HepG2 (cell line): ENCODE results near the gene PIGR.

Source experiments
- CEBPB ChIP-seq: IDR thresholded peaks from 2 replicates; pipeline ENCODE4 v1.6.1; 2011; ENCODE audit warnings: low read depth, low read length, improper control_type of control experiment, borderline replicate concordance
- MAFG ChIP-seq: sonication (generic); formaldehyde crosslinking; IDR thresholded peaks from 2 replicates; pipeline ENCODE4 v1.5.1; 2020; ENCODE audit warnings: mild to moderate bottlenecking, missing genetic modification reagents
- MZF1 ChIP-seq: sonication (generic); formaldehyde crosslinking; IDR thresholded peaks from 2 replicates; pipeline ENCODE4 v1.8.1; 2023; ENCODE audit warnings: mild to moderate bottlenecking, missing genetic modification reagents, borderline replicate concordance
- NBN ChIP-seq: fragments of 450-650 bp; conservative IDR thresholded peaks from 2 replicates; pipeline ENCODE4 v1.6.1; 2017
- NCOA1 ChIP-seq: sonication (generic); formaldehyde crosslinking; IDR thresholded peaks from 2 replicates; pipeline ENCODE4 v1.9.0; 2021; ENCODE audit warnings: missing genetic modification reagents
- TGIF2 ChIP-seq: IDR thresholded peaks from 2 replicates; pipeline ENCODE4 v1.6.1; 2016; ENCODE audit warnings: control low read depth, missing compliant biosample characterization
- ZNF382 ChIP-seq: sonication (generic); formaldehyde crosslinking; IDR thresholded peaks from 2 replicates; pipeline ENCODE4 v1.5.0; 2020; ENCODE audit warnings: missing genetic modification reagents, mild to moderate bottlenecking, borderline replicate concordance
- ZNF672 ChIP-seq: sonication (generic); formaldehyde crosslinking; IDR thresholded peaks from 2 replicates; pipeline ENCODE4 v1.8.1; 2022; ENCODE audit warnings: missing genetic modification reagents
- TF ChIP-seq, protein P1 (sequence below): sonication (generic); formaldehyde crosslinking; IDR thresholded peaks from 2 replicates; pipeline ENCODE4 v1.5.0; 2020; ENCODE audit warnings: mild to moderate bottlenecking, missing genetic modification reagents, moderate library complexity
- TF ChIP-seq, protein P2 (sequence below): sonication (generic); formaldehyde crosslinking; IDR thresholded peaks from 2 replicates; pipeline ENCODE4 v1.8.0; 2022; ENCODE audit warnings: mild to moderate bottlenecking, missing genetic modification reagents, borderline replicate concordance
- TF ChIP-seq, protein P3 (sequence below): sonication (generic); formaldehyde crosslinking; conservative IDR thresholded peaks from 2 replicates; pipeline ENCODE4 v1.4.0; 2020; ENCODE audit warnings: missing genetic modification reagents

- TF ChIP-seq ZNF382 (CRISPR knock-in tag): no peak
- TF ChIP-seq, protein P1, sequence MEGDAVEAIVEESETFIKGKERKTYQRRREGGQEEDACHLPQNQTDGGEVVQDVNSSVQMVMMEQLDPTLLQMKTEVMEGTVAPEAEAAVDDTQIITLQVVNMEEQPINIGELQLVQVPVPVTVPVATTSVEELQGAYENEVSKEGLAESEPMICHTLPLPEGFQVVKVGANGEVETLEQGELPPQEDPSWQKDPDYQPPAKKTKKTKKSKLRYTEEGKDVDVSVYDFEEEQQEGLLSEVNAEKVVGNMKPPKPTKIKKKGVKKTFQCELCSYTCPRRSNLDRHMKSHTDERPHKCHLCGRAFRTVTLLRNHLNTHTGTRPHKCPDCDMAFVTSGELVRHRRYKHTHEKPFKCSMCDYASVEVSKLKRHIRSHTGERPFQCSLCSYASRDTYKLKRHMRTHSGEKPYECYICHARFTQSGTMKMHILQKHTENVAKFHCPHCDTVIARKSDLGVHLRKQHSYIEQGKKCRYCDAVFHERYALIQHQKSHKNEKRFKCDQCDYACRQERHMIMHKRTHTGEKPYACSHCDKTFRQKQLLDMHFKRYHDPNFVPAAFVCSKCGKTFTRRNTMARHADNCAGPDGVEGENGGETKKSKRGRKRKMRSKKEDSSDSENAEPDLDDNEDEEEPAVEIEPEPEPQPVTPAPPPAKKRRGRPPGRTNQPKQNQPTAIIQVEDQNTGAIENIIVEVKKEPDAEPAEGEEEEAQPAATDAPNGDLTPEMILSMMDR (CRISPR knock-in tag): no peak
- TF ChIP-seq MAFG (CRISPR knock-in tag): no peak
- TF ChIP-seq, protein P2, sequence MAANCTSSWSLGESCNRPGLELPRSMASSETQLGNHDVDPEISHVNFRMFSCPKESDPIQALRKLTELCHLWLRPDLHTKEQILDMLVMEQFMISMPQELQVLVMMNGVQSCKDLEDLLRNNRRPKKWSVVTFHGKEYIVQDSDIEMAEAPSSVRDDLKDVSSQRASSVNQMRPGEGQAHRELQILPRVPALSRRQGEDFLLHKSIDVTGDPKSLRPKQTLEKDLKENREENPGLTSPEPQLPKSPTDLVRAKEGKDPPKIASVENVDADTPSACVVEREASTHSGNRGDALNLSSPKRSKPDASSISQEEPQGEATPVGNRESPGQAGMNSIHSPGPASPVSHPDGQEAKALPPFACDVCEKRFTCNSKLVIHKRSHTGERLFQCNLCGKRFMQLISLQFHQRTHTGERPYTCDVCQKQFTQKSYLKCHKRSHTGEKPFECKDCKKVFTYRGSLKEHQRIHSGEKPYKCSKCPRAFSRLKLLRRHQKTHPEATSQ: no peak
- TF ChIP-seq ZNF672 (CRISPR knock-in tag): no peak
- no peak for TF ChIP-seq TGIF2
- no peak for TF ChIP-seq NBN
- TF ChIP-seq, protein P3, sequence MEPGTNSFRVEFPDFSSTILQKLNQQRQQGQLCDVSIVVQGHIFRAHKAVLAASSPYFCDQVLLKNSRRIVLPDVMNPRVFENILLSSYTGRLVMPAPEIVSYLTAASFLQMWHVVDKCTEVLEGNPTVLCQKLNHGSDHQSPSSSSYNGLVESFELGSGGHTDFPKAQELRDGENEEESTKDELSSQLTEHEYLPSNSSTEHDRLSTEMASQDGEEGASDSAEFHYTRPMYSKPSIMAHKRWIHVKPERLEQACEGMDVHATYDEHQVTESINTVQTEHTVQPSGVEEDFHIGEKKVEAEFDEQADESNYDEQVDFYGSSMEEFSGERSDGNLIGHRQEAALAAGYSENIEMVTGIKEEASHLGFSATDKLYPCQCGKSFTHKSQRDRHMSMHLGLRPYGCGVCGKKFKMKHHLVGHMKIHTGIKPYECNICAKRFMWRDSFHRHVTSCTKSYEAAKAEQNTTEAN: no peak
- TF ChIP-seq CEBPB: no peak
- TF ChIP-seq MZF1 (CRISPR knock-in tag): no peak
- TF ChIP-seq NCOA1 (CRISPR knock-in tag): no peak
Measured at GRCh38 chr1:206952171-206952570, 5.9 kb upstream of the PIGR start.
